Calu3 (cell line): ENCODE measurements around the gene PRDM8. TPM values are rescaled to one million over a fixed set of nuclear protein-coding genes. Genes with fewer than 3 reads are reported as not detected.

Source experiments
- Bru-seq: library from RNA; stranded (reverse); fragments of 400-500 nt; gene quantifications from one replicate; lab custom pipeline; 2021; lab: Mats Ljungman, UMichigan
- BruChase-seq, 2 experiments: library from RNA; stranded (reverse); fragments of 400-500 nt; gene quantifications; one replicate each; lab custom pipeline; 2021; lab: Mats Ljungman, UMichigan
- BruUV-seq: library from RNA; stranded (reverse); fragments of 400-500 nt; replicated peaks from 2 replicates; lab custom pipeline; 2021; lab: Mats Ljungman, UMichigan
- CTCF ChIA-PET: fragments of 300-600 bp; sonication (Branson Sonifier 250); formaldehyde crosslinking; loops from one replicate; lab custom pipeline; 2022; ENCODE audit warnings: antibody characterized with exemption; lab: Charles Lee
- DNase-seq: peaks from one replicate; pipeline ENCODE4 v3.0.0; 2022
- H3K27ac Mint-ChIP-seq: one replicate; pipeline ENCODE4 v1.8.0; 2022; ENCODE audit warnings: mixed read lengths; ENCODE audit not compliant: unreplicated experiment
- H3K27me3 Mint-ChIP-seq: one replicate; pipeline ENCODE4 v1.8.0; 2022; ENCODE audit warnings: mixed read lengths; ENCODE audit not compliant: unreplicated experiment
- H3K36me3 Mint-ChIP-seq: one replicate; pipeline ENCODE4 v1.8.0; 2022; ENCODE audit warnings: mild to moderate bottlenecking, moderate library complexity, mixed read lengths; ENCODE audit not compliant: insufficient read depth, unreplicated experiment
- H3K4me1 Mint-ChIP-seq: one replicate; pipeline ENCODE4 v1.8.0; 2022; ENCODE audit warnings: mild to moderate bottlenecking, low read depth, mixed read lengths; ENCODE audit not compliant: unreplicated experiment
- H3K4me3 Mint-ChIP-seq: one replicate; pipeline ENCODE4 v1.8.0; 2022; ENCODE audit warnings: mild to moderate bottlenecking, low read depth, moderate library complexity, mixed read lengths; ENCODE audit not compliant: unreplicated experiment
- H3K9me3 Mint-ChIP-seq: one replicate; pipeline ENCODE4 v1.8.0; 2022; ENCODE audit warnings: low read depth, mixed read lengths; ENCODE audit not compliant: unreplicated experiment
- CTCF ChIP-seq: fragments of 200-600 bp; IDR thresholded peaks from one replicate; pipeline ENCODE4 v1.8.0; 2022; ENCODE audit warnings: antibody characterized with exemption; ENCODE audit not compliant: unreplicated experiment
- intact Hi-C: fragments of 100-400 bp; cut with micrococcal nuclease; formaldehyde crosslinking; loops from one replicate; pipeline ENCODE4 v1.10.0; 2022; ENCODE audit not compliant: unreplicated experiment
- long read RNA-seq: library from polyadenylated mRNA; stranded (forward); transcript quantifications from one replicate; pipeline ENCODE4 v2.0.0, GENCODE V29; 2022
- total RNA-seq: library from RNA; stranded (reverse); gene quantifications from 2 replicates; pipeline ENCODE4 v1.2.3, GENCODE V29; 2022

PRDM8 gene
- total RNA-seq: 1.8 and 2.4 TPM in 2 replicates
- percentile 35 among the genes with signal in this experiment for Bru-seq, nascent RNA
- BruChase-seq, experiment 1, labeled RNA remaining after a 6-hour chase: percentile 23 among the genes with signal in this experiment
- percentile 17 among the genes with signal in this experiment for BruChase-seq, experiment 2, labeled RNA remaining after a 2-hour chase
- long read RNA-seq: 0 reads

DNA sequence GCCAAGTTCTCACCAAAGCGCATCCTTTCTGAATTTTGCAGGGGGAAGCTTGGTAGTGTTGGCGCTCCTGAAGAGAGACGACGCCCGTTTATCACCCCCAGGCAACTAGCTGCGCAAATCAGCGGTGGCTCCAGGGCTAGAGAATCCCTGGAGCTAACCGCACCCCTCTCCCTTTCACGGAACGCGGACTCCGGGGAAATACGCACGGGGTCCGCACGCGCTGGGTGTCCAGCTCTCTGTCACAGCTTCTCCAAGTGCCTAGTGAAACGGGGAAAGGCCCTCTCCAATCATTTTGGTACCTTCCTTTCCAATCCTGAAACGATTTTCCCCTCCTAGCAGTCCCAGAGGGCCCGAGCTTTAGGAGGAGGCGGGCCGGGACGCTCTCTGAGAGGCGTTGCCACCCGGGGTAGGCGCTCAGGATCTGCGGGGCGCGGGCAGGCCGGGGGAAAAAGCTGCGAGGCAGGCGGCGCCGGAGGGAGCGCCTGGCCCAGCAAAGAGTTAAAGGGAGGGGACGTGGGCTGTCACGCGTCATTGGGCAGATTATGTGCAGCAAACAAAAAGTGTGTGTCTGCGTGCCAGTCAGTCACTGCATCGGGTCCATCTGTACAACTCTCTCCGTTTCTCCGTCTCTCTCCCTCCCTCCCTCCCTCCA lies at the start of gene PRDM8:
TSS of gene PRDM8 (plus strand) at position 582 of the 652 bp plus-strand sequence. CDS start 2,578 bp downstream, outside the sequence.
- BruUV-seq: no TSS peak
- CTCF ChIA-PET: no interaction called here
- intact Hi-C loops: no loop called here
- Mint-ChIP-seq H3K27me3 (no peaks in the 10 kb centered on the region), H3K4me3 (peak within 1 kb of the TSS; percentile 27), H3K36me3 (peaks cover 7% of the 10 kb centered on the region), H3K4me1 (peaks cover 17% of the 10 kb centered on the region), H3K27ac (no peak within 1 kb of the TSS), H3K9me3 (no peaks in the 10 kb centered on the region)
- DNase-seq: no peak
- no peak for TF ChIP-seq CTCF

- Mint-ChIP-seq H3K9me3 (no peaks in the 10 kb centered on the region), H3K4me1 (no peaks in the 10 kb centered on the region), H3K36me3 (no peaks in the 10 kb centered on the region), H3K4me3 (no peak overlapping the region), H3K27ac (no peak overlapping the region), H3K27me3 (no peaks in the 10 kb centered on the region)
- BruUV-seq: no TSS peak
- CTCF ChIA-PET: no interaction called here
- no peak for DNase-seq
- intact Hi-C loops: no loop called here
- no peak for TF ChIP-seq CTCF
These were observed 46.7 kb upstream of the PRDM8 start for GRCh38 chr4:80150387-80151180.

- Mint-ChIP-seq H3K27me3 (no peaks in the 10 kb centered on the region), H3K4me1 (no peaks in the 10 kb centered on the region), H3K27ac (no peak overlapping the region), H3K36me3 (no peaks in the 10 kb centered on the region), H3K4me3 (no peak overlapping the region), H3K9me3 (no peaks in the 10 kb centered on the region)
- TF ChIP-seq CTCF: no peak
- no peak for DNase-seq
- CTCF ChIA-PET: no interaction called here
- no TSS peak for BruUV-seq
- intact Hi-C loops: no loop called here
These were observed 45.3 kb upstream of the PRDM8 start for GRCh38 chr4:80151981-80152380.

GRCh38 chr4:80153874-80154544 lies 43.3 kb upstream of the PRDM8 start:
- intact Hi-C loops: no loop called here
- no peak for DNase-seq
- TF ChIP-seq CTCF: no peak

More at GRCh38 chr4:80153874-80154544, 43.3 kb upstream of the PRDM8 start:
- CTCF ChIA-PET: no interaction called here
- no peaks in the 10 kb centered on the region for H3K4me1 Mint-ChIP-seq
- no peaks in the 10 kb centered on the region for H3K36me3 Mint-ChIP-seq
- no TSS peak for BruUV-seq
- no peaks in the 10 kb centered on the region for H3K9me3 Mint-ChIP-seq
- H3K27ac Mint-ChIP-seq: no peak overlapping the region
- H3K27me3 Mint-ChIP-seq: no peaks in the 10 kb centered on the region
- H3K4me3 Mint-ChIP-seq: no peak overlapping the region
